Pancreas (tissue), 10 donors: ENCODE results near the gene TMEM225B. TPM values are rescaled to one million over a fixed set of nuclear protein-coding genes. Genes with fewer than 3 reads are reported as not detected.

Experiments used
- ATAC-seq, 4 donors: fragments of 200-7000 bp; cut with Tn5 transposase; one replicate each; pipeline versions ENCODE4 v1.8.0 to v1.9.1; 2020; ENCODE audit warnings: mild to moderate bottlenecking in 4 of 4, moderate library complexity in 4 of 4
- DNase-seq, 6 donors: peaks; one replicate each; pipeline ENCODE4 v3.0.0-alpha.2; 2020
- FAIRE-seq: peaks from 2 replicates; lab custom pipeline; 2012; peaks lifted over from hg19 to GRCh38; lab: Jason Lieb, UNC
- H3K27ac ChIP-seq, 4 donors: fragments of 200-600 bp; sonication (generic); 1 replicate in 3 of 4; 2 replicates in 1 of 4; pipeline versions ENCODE4 v1.5.0 to v1.8.0; 2020
- H3K27me3 ChIP-seq, 4 donors: fragments of 200-600 bp; one replicate each; pipeline ENCODE4 v1.8.0; 2021
- H3K36me3 ChIP-seq, 3 donors: fragments of 200-600 bp; sonication (generic) in 1 of 3; one replicate each; pipeline versions ENCODE4 v1.5.0 to v1.8.0; 2020 to 2021
- H3K4me1 ChIP-seq, 3 donors: fragments of 200-600 bp; one replicate each; pipeline ENCODE4 v1.8.0; 2021
- H3K4me3 ChIP-seq, 4 donors: fragments of 200-600 bp; sonication (generic) in 2 of 4; one replicate each; pipeline versions ENCODE4 v1.5.0 to v1.8.0; 2020 to 2021
- H3K9me3 ChIP-seq, 4 donors: fragments of 200-600 bp; one replicate each; pipeline ENCODE4 v1.8.0; 2021
- CTCF ChIP-seq, 4 donors: fragments of 200-600 bp; sonication (generic) in 3 of 4; IDR thresholded peaks; one replicate each; pipeline versions ENCODE4 v1.5.0 to v1.8.0; 2021; ENCODE audit warnings: antibody characterized with exemption in 4 of 4
- WGBS, 2 donors: extraction: QIAGEN DNeasy Blood & Tissue Kit; methylation state at CpG; one replicate each; pipeline ENCODE4 v1.1.7; 2013; 5-methylcytosine and 5-hydroxymethylcytosine counted together
- intact Hi-C, 3 donors: fragments of 100-400 bp; cut with DNase I; formaldehyde crosslinking; loops; one replicate each; pipeline versions ENCODE4 v1.11.1 to v1.14.2; 2022
- polyA plus RNA-seq, 2 donors: library from polyadenylated mRNA; stranded (reverse); fragments of 200-250 nt; gene quantifications; one replicate each; pipeline ENCODE4 v1.2.3, GENCODE V29; 2013
- total RNA-seq, 6 donors: library from RNA; stranded (reverse); fragmentation: NEBNext Ultra II Directional in 4 of 6; extraction: Animal tissue kit (Norgen Biotek cat#: 25700) in 4 of 6; gene quantifications; one replicate each; pipeline versions ENCODE4 v1.2.1 to v1.2.4, GENCODE V29; 2021 to 2023
- donor health status: healthy with polysubstance abuse.
- donor health status: DM: no; HTN: no; CAD: no; lungs with moderate emphysema.
- donor health status: DM: no; HTN: no; CAD: no.
- donor health status: control.
- donor health status: control.
- donor health status: Bipolar disorder and iron deficiency.
- donor health status: DM: yes; HTN: yes; CAD: no.
- donor health status: DM: no; HTN: no; CAD: no.
- donor health status: DM: no; HTN: no; CAD: no.
- donor health status: DM: yes; HTN: yes; CAD: no.

Gene TMEM225B
- total and polyA plus RNA-seq, 8 donors, result 0.16 to 1.5 (median 0.59) TPM

GRCh38 chr7:99559175-99559915, 38.7 kb upstream of the TMEM225B start:
- DNase-seq, result no peak
- Histone ChIP-seq H3K36me3 (peaks cover 7 to 41% (median 29%) of the 10 kb centered on the region in 3 donors), H3K4me3 (peak overlapping the region; percentile 89 to 93 (median 90)), H3K27ac (peak overlapping the region; percentile 73 to 97 (median 95)), H3K27me3 (no peaks in the 10 kb centered on the region), H3K9me3 (no peaks in the 10 kb centered on the region), H3K4me1 (peaks cover 7 to 16% (median 15%) of the 10 kb centered on the region in 3 donors)
- 14 to 17% methylated on average over 31 of the region's 31 CpGs for WGBS, 2 donors
- no peak for FAIRE-seq
- ATAC-seq, result no peak
- TF ChIP-seq CTCF (IDR thresholded peaks at IDR 0.05), result no peak
- intact Hi-C loops, result no loop called here

- Histone ChIP-seq H3K27me3 (no peaks in the 10 kb centered on the region), H3K27ac (no peak overlapping the region), H3K4me1 (peaks cover 7 to 16% (median 15%) of the 10 kb centered on the region in 3 donors), H3K9me3 (no peaks in the 10 kb centered on the region), H3K4me3 (no peak overlapping the region), H3K36me3 (peaks cover 10 to 46% (median 29%) of the 10 kb centered on the region in 3 donors)
- TF ChIP-seq CTCF (IDR thresholded peaks at IDR 0.05), result no peak
- 90 to 92% methylated on average over 7 of the region's 7 CpGs for WGBS, 2 donors
- no peak for ATAC-seq
- no peak for DNase-seq
- no peak for FAIRE-seq
- intact Hi-C loops, result no loop called here
Measured at GRCh38 chr7:99560834-99561736, 37.0 kb upstream of the TMEM225B start.

GRCh38 chr7:99561737-99562051, 36.4 kb upstream of the TMEM225B start:
- H3K27me3 ChIP-seq, result no peaks in the 10 kb centered on the region
- intact Hi-C loops, result no loop called here
- no peak for ATAC-seq
- no peaks in the 10 kb centered on the region for H3K9me3 ChIP-seq
- FAIRE-seq, result no peak
- H3K27ac ChIP-seq, result no peak overlapping the region
- no peak overlapping the region for H3K4me3 ChIP-seq
- peaks cover 7 to 16% (median 15%) of the 10 kb centered on the region in 3 donors for H3K4me1 ChIP-seq
- 92% methylated on average over 2 of the region's 2 CpGs for WGBS, 2 donors
- no peak for DNase-seq
- peaks cover 10 to 53% (median 29%) of the 10 kb centered on the region in 3 donors for H3K36me3 ChIP-seq
- TF ChIP-seq CTCF (IDR thresholded peaks at IDR 0.05), result no peak

GRCh38 chr7:99562114-99562784, 35.8 kb upstream of the TMEM225B start:
- Histone ChIP-seq H3K4me3 (no peak overlapping the region), H3K4me1 (peaks cover 7 to 12% (median 11%) of the 10 kb centered on the region in 3 donors), H3K9me3 (no peaks in the 10 kb centered on the region), H3K27ac (no peak overlapping the region), H3K27me3 (no peaks in the 10 kb centered on the region), H3K36me3 (peaks cover 10 to 55% (median 29%) of the 10 kb centered on the region in 3 donors)
- intact Hi-C loops, result no loop called here
- 75 to 78% methylated on average over 9 of the region's 9 CpGs for WGBS, 2 donors
- TF ChIP-seq CTCF (IDR thresholded peaks at IDR 0.05), result no peak
- ATAC-seq (no peak), DNase-seq (no peak), FAIRE-seq (no peak)
